ENCODE measurements around the gene KIF18B. TPM values are rescaled to one million over a fixed set of nuclear protein-coding genes. Genes with fewer than 3 reads are reported as not detected.
"Not testable (repeated sequence)": the region's sequence is repeated elsewhere in the genome, so short reads cannot be mapped to it uniquely, and the experiment has no call there.

KIF18B gene
- total RNA-seq, 2 donors from 2014 or later = 26.5 to 100 TPM

- ATAC-seq (no peak), DNase-seq (ENCODE audit: low spot score) (no peak)
- Mint-ChIP-seq H3K4me3 (peak overlapping the region; percentile 20), H3K36me3 (no peaks in the 10 kb centered on the region), H3K27me3 (peaks cover 32 to 36% of the 10 kb centered on the region in 2 donors), H3K9me3 (no peaks in the 10 kb centered on the region), H3K4me1 (ENCODE audit: low read depth in 2 of 2) (peaks cover 7 to 22% of the 10 kb centered on the region in 2 donors), H3K27ac (no peak overlapping the region)
These were observed 18.1 kb upstream of the KIF18B start for GRCh38 chr17:44965481-44966234.

- ATAC-seq (no peak), DNase-seq (ENCODE audit: low spot score) (no peak)
- no peaks in the 10 kb centered on the region for H3K36me3 Mint-ChIP-seq
- no peak overlapping the region for H3K4me3 Mint-ChIP-seq
- H3K4me1 Mint-ChIP-seq (ENCODE audit: low read depth in 2 of 2) = peaks cover 0 to 8% of the 10 kb centered on the region in 2 donors
- peaks cover 26 to 33% of the 10 kb centered on the region in 2 donors for H3K27me3 Mint-ChIP-seq
- H3K27ac Mint-ChIP-seq = no peak overlapping the region
- no peaks in the 10 kb centered on the region for H3K9me3 Mint-ChIP-seq
These were observed 14.4 kb upstream of the KIF18B start for GRCh38 chr17:44961921-44962350.

GRCh38 chr17:44960691-44961090, 13.1 kb upstream of the KIF18B start:
- H3K36me3 Mint-ChIP-seq = no peaks in the 10 kb centered on the region
- peaks cover 23 to 29% of the 10 kb centered on the region in 2 donors for H3K27me3 Mint-ChIP-seq
- ATAC-seq (no peak), DNase-seq (ENCODE audit: low spot score) (no peak)
- peaks cover 0 to 3% of the 10 kb centered on the region in 2 donors for H3K4me1 Mint-ChIP-seq (ENCODE audit: low read depth in 2 of 2)
- H3K9me3 Mint-ChIP-seq = no peaks in the 10 kb centered on the region
- H3K27ac Mint-ChIP-seq = no peak overlapping the region
- no peak overlapping the region for H3K4me3 Mint-ChIP-seq

- no peak overlapping the region for H3K27ac Mint-ChIP-seq
- H3K27me3 Mint-ChIP-seq = peaks cover 21 to 24% of the 10 kb centered on the region in 2 donors
- DNase-seq (ENCODE audit: low spot score) (no peak), ATAC-seq (no peak)
- no peak overlapping the region for H3K4me3 Mint-ChIP-seq
- no peaks in the 10 kb centered on the region for H3K36me3 Mint-ChIP-seq
- no peaks in the 10 kb centered on the region for H3K9me3 Mint-ChIP-seq
- peaks cover 0 to 2% of the 10 kb centered on the region in 2 donors for H3K4me1 Mint-ChIP-seq (ENCODE audit: low read depth in 2 of 2)
These were observed 12.4 kb upstream of the KIF18B start for GRCh38 chr17:44959821-44960531.

GRCh38 chr17:44956998-44957981, 9.7 kb upstream of the KIF18B start:
- peaks cover 11 to 16% of the 10 kb centered on the region in 2 donors for H3K27me3 Mint-ChIP-seq
- no peaks in the 10 kb centered on the region for H3K4me1 Mint-ChIP-seq (ENCODE audit: low read depth in 2 of 2)
- H3K4me3 Mint-ChIP-seq = no peak overlapping the region
- DNase-seq (ENCODE audit: low spot score) (no peak), ATAC-seq (no peak)
- H3K9me3 Mint-ChIP-seq = no peaks in the 10 kb centered on the region
- no peaks in the 10 kb centered on the region for H3K36me3 Mint-ChIP-seq
- H3K27ac Mint-ChIP-seq = no peak overlapping the region

- Mint-ChIP-seq H3K36me3 (no peaks in the 10 kb centered on the region), H3K27me3 (peaks cover 9 to 16% of the 10 kb centered on the region in 2 donors), H3K4me3 (no peak overlapping the region), H3K9me3 (no peaks in the 10 kb centered on the region), H3K4me1 (ENCODE audit: low read depth in 2 of 2) (no peaks in the 10 kb centered on the region), H3K27ac (no peak overlapping the region)
- ATAC-seq (no peak), DNase-seq (ENCODE audit: low spot score) (no peak)
These were observed 8.3 kb upstream of the KIF18B start for GRCh38 chr17:44955674-44956425.

- H3K4me3 Mint-ChIP-seq = no peak overlapping the region
- DNase-seq (ENCODE audit: low spot score) = no peak
- H3K36me3 Mint-ChIP-seq = no peaks in the 10 kb centered on the region
- H3K9me3 Mint-ChIP-seq = no peaks in the 10 kb centered on the region
- H3K27ac Mint-ChIP-seq = no peak overlapping the region
- no peak for ATAC-seq
- peaks cover 2 to 3% of the 10 kb centered on the region in 2 donors for H3K4me1 Mint-ChIP-seq (ENCODE audit: low read depth in 2 of 2)
- peaks cover 6 to 12% of the 10 kb centered on the region in 2 donors for H3K27me3 Mint-ChIP-seq
These were observed 5.4 kb upstream of the KIF18B start for GRCh38 chr17:44952946-44953475.

- peak overlapping the region; percentile 76 to 90 for H3K27ac Mint-ChIP-seq
- H3K9me3 Mint-ChIP-seq = no peaks in the 10 kb centered on the region
- H3K27me3 Mint-ChIP-seq = no peaks in the 10 kb centered on the region
- H3K4me1 Mint-ChIP-seq (ENCODE audit: low read depth in 2 of 2) = peaks cover 9 to 15% of the 10 kb centered on the region in 2 donors
- ATAC-seq = no peak
- DNase-seq (ENCODE audit: low spot score) = no peak
- H3K4me3 Mint-ChIP-seq = peak overlapping the region; percentile 92
- H3K36me3 Mint-ChIP-seq = peaks cover 5% of the 10 kb centered on the region
These were observed 782 bp upstream of the KIF18B start for GRCh38 chr17:44948315-44948795.

- H3K9me3 Mint-ChIP-seq; H3K36me3 Mint-ChIP-seq; ATAC-seq; H3K27ac Mint-ChIP-seq; DNase-seq (ENCODE audit: low spot score); H3K27me3 Mint-ChIP-seq: not testable (repeated sequence)
- Mint-ChIP-seq H3K4me1 (ENCODE audit: low read depth in 2 of 2) (peaks cover 12 to 20% of the 10 kb centered on the region in 2 donors), H3K4me3 (peak overlapping the region; percentile 92)
These were observed 1.9 kb downstream of the KIF18B start for GRCh38 chr17:44945652-44946051.

- no peak overlapping the region for H3K27ac Mint-ChIP-seq
- H3K4me1 Mint-ChIP-seq (ENCODE audit: low read depth in 2 of 2) = peaks cover 6 to 12% of the 10 kb centered on the region in 2 donors
These were observed 5.1 kb downstream of the KIF18B start for GRCh38 chr17:44942456-44942855.

GRCh38 chr17:44941712-44942331, 5.8 kb downstream of the KIF18B start:
- Mint-ChIP-seq H3K36me3 (peaks cover 5% of the 10 kb centered on the region), H3K4me1 (ENCODE audit: low read depth in 2 of 2) (peaks cover 6 to 12% of the 10 kb centered on the region in 2 donors)

More at GRCh38 chr17:44942456-44942855, 5.1 kb downstream of the KIF18B start:
- no peak for ATAC-seq
- no peaks in the 10 kb centered on the region for H3K9me3 Mint-ChIP-seq
- no peak overlapping the region for H3K4me3 Mint-ChIP-seq
- no peaks in the 10 kb centered on the region for H3K27me3 Mint-ChIP-seq
- peaks cover 5% of the 10 kb centered on the region for H3K36me3 Mint-ChIP-seq
- no peak for DNase-seq (ENCODE audit: low spot score)

GRCh38 chr17:44940768-44941167, 6.8 kb downstream of the KIF18B start:
- Mint-ChIP-seq H3K27ac (no peak overlapping the region), H3K9me3 (no peaks in the 10 kb centered on the region), H3K4me3 (no peak overlapping the region), H3K4me1 (ENCODE audit: low read depth in 2 of 2) (peaks cover 3 to 5% of the 10 kb centered on the region in 2 donors), H3K27me3 (no peaks in the 10 kb centered on the region), H3K36me3 (no peaks in the 10 kb centered on the region)
- ATAC-seq = no peak
- no peak for DNase-seq (ENCODE audit: low spot score)

More at GRCh38 chr17:44941712-44942331, 5.8 kb downstream of the KIF18B start:
- Mint-ChIP-seq H3K9me3 (no peaks in the 10 kb centered on the region), H3K27ac (no peak overlapping the region), H3K4me3 (no peak overlapping the region), H3K27me3 (no peaks in the 10 kb centered on the region)
- DNase-seq (ENCODE audit: low spot score) (no peak), ATAC-seq (no peak)

All from natural killer cell treated with Interleukin-12 subunit alpha and Interleukin-12 subunit beta and Interleukin-15 and Interleukin-18, amount 100 ng/mL, for 72 hours (primary cell).